Measurements from ENCODE around the gene SERPINB10.

SERPINB10 gene

DNA sequence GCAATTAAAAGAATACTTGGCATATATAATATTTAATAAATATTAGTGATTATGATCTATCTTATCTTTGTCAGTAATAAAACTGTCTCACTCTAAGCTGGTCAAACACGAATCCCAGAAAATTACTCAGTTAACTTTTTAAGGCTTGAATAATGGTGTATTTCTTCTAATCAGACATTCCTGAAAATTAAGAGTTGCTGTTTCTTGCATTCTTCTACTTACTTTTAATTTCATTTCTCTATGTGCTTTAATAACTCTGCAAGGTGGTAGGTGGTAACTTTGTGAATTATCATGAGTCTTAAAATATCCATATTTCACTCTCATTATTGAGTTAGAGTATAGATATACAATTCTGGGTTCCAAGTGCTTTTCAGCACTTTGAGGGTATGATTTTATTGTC lies 3.1 kb upstream of the SERPINB10 start:
- TF ChIP-seq GATA3 (IDR thresholded peaks at IDR 0.05; ENCODE audit: low read depth, low read length) (no peak), GATA2 (IDR thresholded peaks at IDR 0.05; ENCODE audit: low read depth, low read length) (no peak)

DNA sequence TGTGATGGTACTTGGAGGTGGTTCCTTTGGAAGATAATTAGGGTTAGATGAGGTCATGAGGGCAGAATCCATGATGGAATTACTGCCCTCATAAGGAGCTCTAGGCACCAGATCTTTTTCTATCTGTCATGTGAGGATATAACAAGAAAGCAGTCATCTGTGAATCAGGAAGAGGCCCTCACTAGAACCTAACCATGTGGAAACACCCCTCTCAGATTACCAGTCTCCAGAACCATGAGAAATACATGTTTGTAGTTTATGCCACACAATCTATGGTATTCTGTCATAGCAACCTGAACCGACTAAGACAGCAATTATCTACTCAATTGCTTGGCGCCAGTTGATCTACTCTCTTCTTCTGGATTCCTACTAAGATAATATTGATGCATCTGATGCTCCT lies 2.4 kb upstream of the SERPINB10 start:
- TF ChIP-seq GATA2 (IDR thresholded peaks at IDR 0.05; ENCODE audit: low read depth, low read length) = no peak
- TF ChIP-seq GATA3 (IDR thresholded peaks at IDR 0.05; ENCODE audit: low read depth, low read length) = no peak

DNA sequence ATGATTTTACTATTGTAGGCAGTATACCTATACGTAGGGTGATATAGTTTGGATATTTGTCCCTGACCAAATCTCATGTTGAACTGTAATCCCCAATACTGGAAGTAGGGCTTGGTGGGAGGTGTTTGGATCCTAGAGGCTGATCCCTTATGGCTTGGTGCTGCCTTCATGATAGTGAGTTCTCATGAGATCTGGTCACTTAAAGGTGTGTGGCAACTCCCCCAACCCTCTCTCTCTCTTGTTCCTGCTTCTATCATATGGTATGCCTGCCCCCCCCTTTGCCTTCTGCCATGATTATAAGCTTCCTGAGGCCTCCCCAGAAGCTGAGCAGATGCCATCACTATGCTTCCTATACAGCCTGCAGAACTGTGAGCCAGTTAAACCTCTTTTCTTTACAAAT lies 1.7 kb upstream of the SERPINB10 start:
- no peak for TF ChIP-seq GATA2 (IDR thresholded peaks at IDR 0.05; ENCODE audit: low read depth, low read length)
- TF ChIP-seq GATA3 (IDR thresholded peaks at IDR 0.05; ENCODE audit: low read depth, low read length) = no peak

DNA sequence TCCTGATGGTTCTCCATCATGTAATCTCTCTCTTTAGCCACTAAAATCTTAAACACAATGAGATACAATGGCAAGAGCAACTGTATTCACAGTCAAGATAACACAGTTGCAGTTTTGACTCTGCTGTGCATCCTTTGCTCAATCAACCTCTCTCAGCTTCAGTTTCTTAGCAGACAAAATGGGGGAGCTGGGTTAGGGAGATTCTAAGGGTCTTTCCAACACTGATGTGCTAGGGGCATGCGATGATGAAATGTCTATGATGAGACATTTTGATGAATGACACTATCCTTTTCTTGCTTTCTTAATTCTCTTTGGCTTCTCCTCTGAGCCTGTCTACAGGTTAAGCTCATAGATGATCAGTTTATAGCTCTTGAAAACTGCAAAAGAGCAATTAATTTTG lies 1.1 kb downstream of the SERPINB10 start:
- TF ChIP-seq GATA2 (IDR thresholded peaks at IDR 0.05; ENCODE audit: low read depth, low read length) = no peak
- TF ChIP-seq GATA3 (IDR thresholded peaks at IDR 0.05; ENCODE audit: low read depth, low read length) = no peak

DNA sequence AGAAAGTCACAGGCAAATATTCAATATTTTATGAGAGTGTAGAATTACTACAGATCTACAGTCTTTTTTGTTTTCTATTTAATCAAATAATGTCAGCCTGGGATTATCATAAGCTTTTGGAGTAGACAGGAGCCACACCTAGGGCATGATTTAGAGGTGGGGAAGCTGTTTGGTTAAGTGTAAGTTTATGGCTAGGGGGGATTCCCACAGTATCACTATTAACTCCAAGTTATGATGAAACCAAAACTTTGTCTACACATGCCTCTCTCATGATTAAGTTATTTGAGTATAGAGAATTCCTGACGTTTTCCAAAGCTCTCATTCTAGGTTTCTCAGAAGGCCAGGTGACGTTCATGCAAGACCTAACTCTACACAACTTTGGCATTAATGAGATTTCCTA lies 2.1 kb downstream of the SERPINB10 start:
- TF ChIP-seq GATA2 (IDR thresholded peaks at IDR 0.05; ENCODE audit: low read depth, low read length) (no peak), GATA3 (IDR thresholded peaks at IDR 0.05; ENCODE audit: low read depth, low read length) (no peak)

DNA sequence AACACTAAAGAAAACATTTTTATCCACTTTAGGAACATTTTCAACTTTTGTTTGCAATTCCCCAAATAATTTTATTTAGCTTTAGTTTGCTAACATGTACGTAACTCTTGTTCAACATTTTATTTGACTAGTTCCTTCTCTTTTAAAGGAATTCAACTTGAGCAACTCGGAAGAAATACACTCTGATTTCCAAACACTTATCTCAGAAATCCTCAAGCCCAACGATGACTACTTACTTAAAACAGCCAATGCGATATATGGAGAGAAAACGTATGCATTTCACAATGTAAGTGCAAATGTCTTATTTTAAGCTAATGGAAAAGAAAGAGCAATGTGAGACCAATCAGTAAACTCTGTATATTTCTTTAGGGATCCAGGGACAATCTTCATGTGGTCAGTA lies 10.1 kb downstream of the SERPINB10 start:
- TF ChIP-seq GATA2 (IDR thresholded peaks at IDR 0.05; ENCODE audit: low read depth, low read length) = no peak
- no peak for TF ChIP-seq GATA3 (IDR thresholded peaks at IDR 0.05; ENCODE audit: low read depth, low read length)

DNA sequence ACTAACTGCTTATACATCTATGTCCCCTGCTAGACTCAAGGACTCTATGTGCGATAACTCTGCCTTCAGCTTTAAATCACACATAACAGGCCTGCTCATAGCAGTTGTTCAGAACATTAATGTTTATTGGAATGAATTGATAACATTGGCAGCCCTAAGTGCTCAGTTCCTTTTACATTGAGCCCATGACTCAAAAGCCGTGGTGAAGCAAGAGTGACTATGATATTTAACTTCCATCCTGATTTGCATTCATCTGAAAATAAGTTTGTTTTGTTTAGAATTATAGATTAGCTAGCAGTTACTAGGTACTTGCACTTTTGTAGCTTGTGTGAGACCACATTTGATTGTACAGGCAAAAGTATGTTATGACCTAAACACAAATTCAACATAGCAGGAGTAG lies 14.3 kb downstream of the SERPINB10 start:
- TF ChIP-seq GATA3 (IDR thresholded peaks at IDR 0.05; ENCODE audit: low read depth, low read length) (no peak), GATA2 (IDR thresholded peaks at IDR 0.05; ENCODE audit: low read depth, low read length) (no peak)

DNA sequence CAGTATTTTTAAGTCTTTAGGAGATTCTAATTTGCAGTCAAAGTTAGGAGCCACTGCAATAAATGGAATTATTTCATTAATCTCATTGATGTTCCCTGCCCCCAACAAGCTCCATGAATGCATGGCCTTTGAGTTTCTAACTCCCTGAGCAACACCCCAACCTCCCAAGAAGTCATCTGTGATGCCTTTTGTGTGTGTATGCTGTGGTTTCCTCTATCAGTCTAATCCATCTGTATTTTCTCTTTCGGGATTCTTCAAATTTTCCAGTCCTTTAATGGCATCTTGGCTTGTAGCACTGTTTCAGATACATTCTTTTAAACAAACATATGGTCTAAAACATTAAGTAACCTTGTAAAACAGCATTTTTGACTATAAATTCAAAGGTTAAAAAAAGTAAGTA lies 16.8 kb downstream of the SERPINB10 start:
- TF ChIP-seq GATA2 (IDR thresholded peaks at IDR 0.05; ENCODE audit: low read depth, low read length) (no peak), GATA3 (IDR thresholded peaks at IDR 0.05; ENCODE audit: low read depth, low read length) (no peak)

DNA sequence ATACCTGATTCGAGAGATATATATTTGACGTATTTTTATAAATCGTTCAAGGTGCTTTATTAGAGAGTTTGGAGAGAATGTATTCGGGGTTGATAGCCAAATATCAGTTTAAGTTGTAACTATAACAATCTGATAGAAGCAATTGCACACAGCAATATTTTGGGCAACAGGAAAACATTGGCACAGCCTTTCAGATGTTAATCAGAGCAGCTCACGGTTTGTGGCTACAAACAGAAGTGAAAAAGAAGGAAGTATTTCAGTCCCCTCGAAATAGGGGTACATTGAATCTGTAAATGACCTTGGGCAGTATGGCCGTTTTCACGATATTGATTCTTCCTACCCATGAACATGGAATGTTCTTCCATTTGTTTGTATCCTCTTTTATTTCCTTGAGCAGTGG lies 20.6 kb downstream of the SERPINB10 start:
- TF ChIP-seq GATA2 (IDR thresholded peaks at IDR 0.05; ENCODE audit: low read depth, low read length) (no peak), GATA3 (IDR thresholded peaks at IDR 0.05; ENCODE audit: low read depth, low read length) (no peak)

DNA sequence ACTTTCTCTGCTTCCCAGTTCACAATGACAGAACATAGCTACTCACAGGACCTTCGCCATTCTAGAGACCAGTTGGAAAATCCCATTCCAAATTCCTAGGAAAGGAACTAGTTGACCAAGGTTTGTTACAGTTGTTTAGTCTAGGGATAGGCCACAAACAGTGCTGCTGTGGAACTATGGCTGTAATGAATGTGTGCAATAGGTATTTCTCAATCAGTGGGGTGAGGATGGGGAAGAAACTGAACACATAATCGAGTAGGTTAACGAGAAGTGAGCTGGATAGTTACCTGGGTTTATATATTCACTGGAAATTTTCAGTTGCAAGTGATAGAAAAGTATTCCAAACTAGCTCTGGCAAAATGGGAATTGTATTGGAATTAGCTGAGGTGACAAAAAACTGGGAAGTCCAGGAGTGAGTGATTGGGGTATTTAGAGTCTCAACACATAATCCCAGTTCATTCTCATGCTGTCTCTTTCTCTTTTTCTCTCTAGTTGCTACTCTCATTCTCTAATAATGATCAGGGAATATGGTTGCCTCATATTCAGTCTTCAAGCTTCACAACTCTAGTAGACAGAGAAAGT lies 23.1 kb downstream of the SERPINB10 start:
- no peak for TF ChIP-seq GATA3 (IDR thresholded peaks at IDR 0.05; ENCODE audit: low read depth, low read length)
- TF ChIP-seq GATA2 (IDR thresholded peaks at IDR 0.05; ENCODE audit: low read depth, low read length) = no peak

DNA sequence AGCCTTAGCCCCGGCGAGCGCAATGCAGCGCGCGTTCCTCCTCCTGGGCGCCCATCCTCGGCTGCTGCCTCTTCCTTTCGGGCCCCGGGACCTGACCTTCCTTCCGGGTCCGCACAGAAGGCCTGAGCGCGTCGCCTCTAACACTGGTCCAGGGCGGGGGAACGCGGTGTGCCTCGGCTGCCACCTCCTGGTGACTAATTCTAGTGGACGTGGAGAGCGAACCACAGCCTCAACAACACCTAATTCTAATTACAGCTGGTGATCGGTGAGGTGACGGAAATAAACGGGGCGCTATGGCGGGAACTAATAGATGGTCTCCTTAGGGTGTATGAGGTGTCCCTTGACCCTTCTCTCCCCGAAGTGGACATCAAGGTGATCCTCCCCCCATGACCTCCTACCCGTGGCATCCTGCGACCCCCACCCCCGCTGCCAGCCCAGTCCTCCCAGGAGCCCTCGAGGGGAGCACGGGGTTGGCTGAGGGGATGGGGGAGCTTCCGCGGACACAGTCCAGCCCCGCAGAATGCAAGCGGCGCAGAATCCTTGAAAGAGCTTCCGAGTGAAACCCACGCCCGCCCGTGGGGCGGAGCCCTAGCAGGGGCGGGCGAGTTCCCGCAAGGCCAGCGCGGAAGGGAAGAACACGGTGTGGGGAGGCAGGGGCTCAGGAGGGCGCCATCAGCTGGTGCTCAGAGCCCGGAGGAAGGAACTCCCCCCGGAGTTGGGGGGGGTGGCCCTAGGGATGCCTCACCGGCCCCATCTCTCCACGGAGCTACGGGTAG lies 28.6 kb downstream of the SERPINB10 start:
- no peak for TF ChIP-seq GATA3 (IDR thresholded peaks at IDR 0.05; ENCODE audit: low read depth, low read length)
- no peak for TF ChIP-seq GATA2 (IDR thresholded peaks at IDR 0.05; ENCODE audit: low read depth, low read length)

DNA sequence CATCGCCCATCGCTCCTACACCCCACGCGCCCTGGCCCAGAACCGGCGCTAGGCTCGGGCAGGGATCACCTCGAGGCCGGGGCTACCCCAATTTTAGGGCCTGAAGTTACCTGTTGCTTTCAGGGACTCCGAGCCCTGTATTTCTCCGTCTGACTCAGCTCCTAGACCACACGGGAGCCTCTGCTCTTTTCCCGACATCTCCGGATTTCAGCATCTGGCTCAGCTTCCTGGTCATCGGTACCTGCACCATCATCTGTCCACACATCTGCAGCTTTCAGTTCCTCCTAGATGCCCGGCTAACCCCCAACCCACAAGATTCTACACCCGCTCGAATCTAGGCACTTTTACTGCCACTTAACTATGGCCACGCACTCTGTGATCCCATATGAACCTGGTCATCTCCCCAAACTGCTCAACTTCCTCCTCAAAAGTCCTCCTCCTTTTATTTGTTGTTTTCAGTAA lies 29.2 kb downstream of the SERPINB10 start:
- TF ChIP-seq GATA2 (IDR thresholded peaks at IDR 0.05; ENCODE audit: low read depth, low read length) (no peak), GATA3 (IDR thresholded peaks at IDR 0.05; ENCODE audit: low read depth, low read length) (no peak)

DNA sequence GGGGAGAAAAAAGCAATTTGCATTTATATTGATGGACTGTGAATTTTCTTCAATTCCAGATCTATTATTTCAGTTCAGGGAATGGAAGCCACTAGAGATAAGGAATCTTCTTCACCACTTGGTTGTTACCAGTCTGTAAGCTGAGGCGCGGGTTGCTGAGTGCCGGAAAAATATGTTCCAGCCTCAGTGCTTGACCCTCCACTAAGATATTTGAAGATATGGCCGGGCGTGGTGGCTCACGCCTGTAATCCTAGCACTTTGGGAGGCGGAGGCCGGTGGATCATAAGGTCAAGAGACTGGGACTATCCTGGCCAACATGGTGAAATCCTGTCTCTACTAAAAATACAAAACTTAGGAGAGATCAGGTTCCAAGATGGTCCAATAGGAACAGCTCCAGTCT lies 32.2 kb downstream of the SERPINB10 start:
- TF ChIP-seq GATA2 (IDR thresholded peaks at IDR 0.05; ENCODE audit: low read depth, low read length) (no peak), GATA3 (IDR thresholded peaks at IDR 0.05; ENCODE audit: low read depth, low read length) (no peak)

DNA sequence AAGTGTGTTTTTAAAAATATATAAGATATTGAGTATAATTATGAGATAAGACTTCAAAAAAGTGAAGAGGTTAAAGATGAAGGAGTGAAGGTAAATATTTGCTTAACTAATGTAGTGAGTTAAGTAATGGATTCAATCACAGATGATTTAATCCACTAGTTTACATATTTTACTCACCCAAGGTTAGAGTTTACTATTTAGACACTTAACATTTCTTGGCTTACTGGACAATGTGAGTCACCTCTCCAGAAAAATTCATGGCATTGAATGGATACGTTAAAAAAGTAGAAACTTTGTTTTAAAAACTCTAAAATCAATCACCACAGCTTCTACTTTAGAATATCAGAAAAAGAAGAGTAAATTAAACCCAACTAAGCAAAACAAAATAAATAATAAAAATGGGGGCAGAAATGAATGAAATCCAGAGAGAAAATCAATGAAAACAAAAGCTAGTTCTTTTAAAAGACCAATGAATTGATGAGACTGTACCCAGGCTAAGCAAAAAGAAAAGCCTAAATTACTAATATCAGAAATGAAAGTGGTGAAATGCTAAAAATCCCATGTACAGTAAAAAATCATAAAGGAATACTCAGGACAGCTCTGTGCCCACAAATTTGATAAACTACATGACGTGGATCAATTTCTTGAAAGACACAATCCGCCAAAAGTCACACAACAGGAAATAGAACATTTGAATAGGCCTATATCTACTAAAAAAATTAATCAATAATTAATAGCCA lies 39.5 kb downstream of the SERPINB10 start:
- TF ChIP-seq GATA2 (IDR thresholded peaks at IDR 0.05; ENCODE audit: low read depth, low read length) = no peak
- no peak for TF ChIP-seq GATA3 (IDR thresholded peaks at IDR 0.05; ENCODE audit: low read depth, low read length)

Measured in SH-SY5Y (cell line).